HG03108 (cell line): ENCODE data around the gene SMG5.
"Not testable (repeated sequence)": the region's sequence is repeated elsewhere in the genome, so short reads cannot be mapped to it uniquely, and the experiment has no call there.

Experiments used
- ATAC-seq: cut with Tn5 transposase; IDR thresholded peaks from one replicate; pipeline ENCODE4 v1.9.1; 2021; ENCODE audit warnings: moderate library complexity; ENCODE audit not compliant: unreplicated experiment

The SMG5 gene, protein sequence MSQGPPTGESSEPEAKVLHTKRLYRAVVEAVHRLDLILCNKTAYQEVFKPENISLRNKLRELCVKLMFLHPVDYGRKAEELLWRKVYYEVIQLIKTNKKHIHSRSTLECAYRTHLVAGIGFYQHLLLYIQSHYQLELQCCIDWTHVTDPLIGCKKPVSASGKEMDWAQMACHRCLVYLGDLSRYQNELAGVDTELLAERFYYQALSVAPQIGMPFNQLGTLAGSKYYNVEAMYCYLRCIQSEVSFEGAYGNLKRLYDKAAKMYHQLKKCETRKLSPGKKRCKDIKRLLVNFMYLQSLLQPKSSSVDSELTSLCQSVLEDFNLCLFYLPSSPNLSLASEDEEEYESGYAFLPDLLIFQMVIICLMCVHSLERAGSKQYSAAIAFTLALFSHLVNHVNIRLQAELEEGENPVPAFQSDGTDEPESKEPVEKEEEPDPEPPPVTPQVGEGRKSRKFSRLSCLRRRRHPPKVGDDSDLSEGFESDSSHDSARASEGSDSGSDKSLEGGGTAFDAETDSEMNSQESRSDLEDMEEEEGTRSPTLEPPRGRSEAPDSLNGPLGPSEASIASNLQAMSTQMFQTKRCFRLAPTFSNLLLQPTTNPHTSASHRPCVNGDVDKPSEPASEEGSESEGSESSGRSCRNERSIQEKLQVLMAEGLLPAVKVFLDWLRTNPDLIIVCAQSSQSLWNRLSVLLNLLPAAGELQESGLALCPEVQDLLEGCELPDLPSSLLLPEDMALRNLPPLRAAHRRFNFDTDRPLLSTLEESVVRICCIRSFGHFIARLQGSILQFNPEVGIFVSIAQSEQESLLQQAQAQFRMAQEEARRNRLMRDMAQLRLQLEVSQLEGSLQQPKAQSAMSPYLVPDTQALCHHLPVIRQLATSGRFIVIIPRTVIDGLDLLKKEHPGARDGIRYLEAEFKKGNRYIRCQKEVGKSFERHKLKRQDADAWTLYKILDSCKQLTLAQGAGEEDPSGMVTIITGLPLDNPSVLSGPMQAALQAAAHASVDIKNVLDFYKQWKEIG

DNA sequence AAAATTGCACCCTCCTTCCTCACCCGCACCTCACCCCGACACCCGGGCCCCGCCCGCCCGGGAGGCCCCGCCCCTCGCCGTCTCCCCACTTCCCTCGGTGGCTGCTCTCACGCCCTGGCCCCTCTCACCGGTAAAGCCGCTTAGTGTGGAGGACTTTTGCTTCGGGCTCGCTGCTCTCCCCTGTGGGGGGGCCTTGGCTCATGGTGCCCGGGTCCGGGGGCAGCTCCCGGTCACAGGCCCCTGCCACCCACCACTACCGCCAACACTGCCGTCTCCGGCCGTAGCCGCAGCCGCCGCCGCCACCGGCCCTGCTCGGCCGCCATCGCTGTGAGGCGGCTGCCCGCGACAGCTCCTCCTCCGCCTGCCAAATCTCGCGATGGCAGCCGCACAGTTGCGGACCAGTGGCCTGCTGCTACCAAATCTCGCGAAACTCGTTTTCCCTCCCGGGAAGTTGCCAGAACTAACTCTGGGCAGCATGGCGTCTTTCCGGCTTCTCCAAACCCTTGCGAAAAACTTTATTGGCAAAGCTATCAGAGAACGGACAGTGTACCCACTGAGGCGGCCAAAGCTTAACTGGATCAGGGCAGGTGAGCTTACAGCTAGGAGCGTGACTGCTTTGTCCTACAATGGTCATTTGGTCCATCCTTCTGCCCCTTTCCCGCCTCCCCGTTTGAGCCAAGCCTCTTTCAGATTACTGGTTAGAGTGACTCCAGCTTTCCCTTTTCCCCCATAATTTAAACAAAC is at the start of gene SMG5:
Gene SMG5, minus strand, starts transcription at position 347 of the 744 bp plus-strand sequence. Its CDS starts 145 bp downstream, at position 202.
- peak; percentile 83 for ATAC-seq

- not testable (repeated sequence) for ATAC-seq
Observed at GRCh38 chr1:156323179-156323578, 40.6 kb upstream of the SMG5 start.

DNA sequence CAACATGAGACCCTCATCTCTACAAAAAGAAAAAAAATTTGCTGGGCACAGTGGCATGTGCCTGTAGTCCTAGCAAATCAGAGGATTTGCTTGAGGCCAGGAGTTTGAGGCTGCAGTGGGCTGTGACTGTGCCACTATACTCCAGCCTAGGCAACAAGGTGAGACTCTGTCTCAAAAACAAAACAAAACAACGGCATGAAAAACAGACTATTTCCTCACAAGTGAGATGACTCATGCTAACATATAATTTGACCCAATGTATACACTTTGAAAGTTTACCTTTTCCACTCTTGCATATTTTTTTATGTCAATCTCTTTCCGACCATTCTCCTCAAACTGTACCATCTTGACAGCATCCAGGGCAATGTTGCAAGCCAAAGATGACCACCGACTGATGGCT is 37.9 kb upstream of the SMG5 start:
- ATAC-seq, result no peak

DNA sequence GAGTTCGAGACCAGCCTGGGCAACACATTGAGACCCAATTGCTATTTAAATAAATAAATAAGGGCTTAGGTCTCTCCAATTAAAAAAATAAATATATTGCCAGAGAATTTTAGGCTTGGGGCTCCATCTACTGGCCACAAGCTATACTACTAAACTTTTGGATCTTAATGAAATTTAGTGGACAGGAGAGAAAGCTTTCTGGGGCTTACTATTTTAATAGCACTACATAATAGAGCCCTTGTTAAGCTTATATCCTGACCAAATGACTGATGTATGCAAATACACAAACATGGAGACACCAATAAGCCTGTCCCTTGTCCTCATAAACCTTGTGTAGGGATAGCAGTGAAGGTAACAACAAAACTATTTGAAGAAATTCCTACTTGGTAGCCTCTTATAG is 37.0 kb upstream of the SMG5 start:
- no peak for ATAC-seq

GRCh38 chr1:156316909-156317308 is 34.3 kb upstream of the SMG5 start:
- ATAC-seq, result no peak

DNA sequence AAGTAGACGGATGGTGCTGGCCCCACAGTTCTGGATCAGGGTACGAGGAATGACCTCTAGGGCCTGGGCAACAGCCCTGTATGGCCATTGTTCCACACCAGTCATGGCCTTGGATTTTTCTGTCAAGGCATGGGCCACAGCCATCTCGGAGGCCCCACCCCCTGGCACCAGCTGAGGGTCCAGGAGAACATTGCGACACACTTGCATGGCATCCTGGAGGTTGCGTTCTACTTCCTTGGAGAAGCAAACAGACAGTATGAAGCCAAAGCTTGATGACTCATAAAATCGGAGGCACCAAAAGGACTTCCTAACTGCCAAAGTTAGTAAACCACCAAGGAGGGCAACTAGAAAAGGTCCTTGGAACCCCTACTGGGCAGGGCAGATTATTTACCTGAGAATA is 28.3 kb upstream of the SMG5 start:
- ATAC-seq, result no peak

GRCh38 chr1:156308078-156308477 is 25.5 kb upstream of the SMG5 start:
- ATAC-seq, result no peak

GRCh38 chr1:156305215-156305614 is 22.6 kb upstream of the SMG5 start:
- no peak for ATAC-seq

- ATAC-seq, result no peak
Observed at GRCh38 chr1:156303241-156303640, 20.6 kb upstream of the SMG5 start.

DNA sequence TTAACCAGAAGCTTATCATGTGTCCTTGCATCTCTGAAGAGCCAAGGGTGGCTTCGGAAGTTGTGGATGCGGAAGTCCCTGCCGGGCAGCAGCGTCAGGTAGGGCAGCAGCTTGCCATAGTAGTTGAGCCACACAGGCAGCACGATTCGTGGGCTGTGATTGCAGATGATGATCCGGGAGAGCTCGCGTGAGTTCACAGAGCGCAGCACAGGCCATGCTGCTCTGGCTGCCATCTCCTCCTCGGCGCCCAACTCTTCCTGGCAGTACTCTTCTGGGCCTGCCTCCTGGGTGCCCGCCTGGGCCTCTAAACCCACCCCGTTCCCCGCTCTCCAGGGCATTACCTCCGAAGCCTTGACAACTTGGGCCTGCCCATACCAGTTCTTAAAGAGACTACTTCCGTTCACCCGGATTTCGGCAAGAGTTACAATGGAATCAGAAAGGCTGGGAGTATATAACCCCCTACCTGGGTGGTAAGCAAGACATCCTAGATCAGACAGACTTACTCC is 16.3 kb upstream of the SMG5 start, which contains the start of gene VHLL:
Gene VHLL, minus strand, starts transcription at position 456 of the 506 bp plus-strand sequence. Its CDS starts 118 bp downstream, at position 338.
- no peak for ATAC-seq

DNA sequence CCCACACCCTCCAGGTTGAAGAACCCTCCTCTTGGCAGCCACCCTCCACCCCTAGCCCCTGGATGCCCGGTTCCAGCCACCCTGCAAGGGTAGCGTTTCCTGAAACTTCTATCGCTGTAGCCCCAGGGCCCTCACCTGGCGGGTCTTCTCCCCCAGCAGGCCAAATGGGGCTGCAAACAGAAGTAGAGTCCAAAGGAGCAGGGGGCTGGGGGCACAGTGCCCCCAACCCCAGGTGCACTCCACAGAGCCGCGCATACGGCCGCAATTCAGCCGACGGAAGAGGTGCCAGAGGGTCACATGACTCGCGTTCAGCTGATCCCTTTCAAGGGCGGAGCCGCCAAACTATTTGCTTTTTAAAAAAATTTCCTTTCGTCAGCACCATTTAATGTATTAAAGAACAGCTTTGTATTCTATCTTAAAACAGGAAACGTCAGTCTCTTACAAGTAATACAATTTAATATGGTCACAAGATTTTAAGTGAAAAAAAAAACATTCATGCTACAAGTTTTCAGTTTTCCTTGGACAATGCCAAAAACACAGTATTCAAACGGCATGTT is 12.8 kb upstream of the SMG5 start, which contains the start of gene GLMP:
Gene GLMP, minus strand, starts transcription at position 289 of the 557 bp plus-strand sequence. Its CDS starts 34 bp downstream, at position 255.
- ATAC-seq, result no peak

DNA sequence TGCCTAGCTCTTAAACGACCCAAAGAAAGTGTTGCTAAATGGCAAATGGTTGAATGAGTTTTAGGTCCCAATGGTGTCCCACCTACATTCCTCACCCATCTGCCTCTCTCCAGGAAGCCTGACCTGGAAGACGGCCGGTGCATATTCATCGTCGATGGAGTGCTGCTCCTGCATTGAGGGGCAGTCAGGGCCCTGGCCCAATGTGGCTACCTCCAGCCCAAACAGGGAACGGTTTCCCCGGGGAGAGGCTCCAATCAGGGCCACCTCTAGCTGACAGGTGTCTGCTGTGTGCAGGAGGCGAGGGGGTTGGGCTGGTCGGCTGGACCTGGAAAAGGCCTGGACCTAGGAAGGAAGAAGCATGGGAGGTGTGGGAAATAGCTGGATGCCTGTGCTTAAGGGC is 11.3 kb upstream of the SMG5 start:
- no peak for ATAC-seq

DNA sequence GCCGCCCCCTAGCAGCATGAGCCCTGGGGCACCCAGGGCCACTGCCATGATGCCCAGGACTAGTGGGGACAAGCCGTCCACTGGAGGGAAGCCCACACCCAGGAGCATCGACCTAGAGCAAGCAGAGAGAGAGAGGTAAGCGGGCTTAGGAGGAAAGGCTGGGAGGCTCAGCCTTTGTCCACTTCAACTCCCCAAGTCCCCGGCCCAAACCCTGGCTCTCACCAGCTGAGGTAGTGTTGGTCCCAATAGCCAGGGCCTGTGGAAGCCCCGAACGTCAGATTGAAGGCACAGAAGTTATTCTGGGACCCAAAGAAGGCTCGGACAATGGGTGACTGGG is 10.4 kb upstream of the SMG5 start:
- ATAC-seq, result no peak

DNA sequence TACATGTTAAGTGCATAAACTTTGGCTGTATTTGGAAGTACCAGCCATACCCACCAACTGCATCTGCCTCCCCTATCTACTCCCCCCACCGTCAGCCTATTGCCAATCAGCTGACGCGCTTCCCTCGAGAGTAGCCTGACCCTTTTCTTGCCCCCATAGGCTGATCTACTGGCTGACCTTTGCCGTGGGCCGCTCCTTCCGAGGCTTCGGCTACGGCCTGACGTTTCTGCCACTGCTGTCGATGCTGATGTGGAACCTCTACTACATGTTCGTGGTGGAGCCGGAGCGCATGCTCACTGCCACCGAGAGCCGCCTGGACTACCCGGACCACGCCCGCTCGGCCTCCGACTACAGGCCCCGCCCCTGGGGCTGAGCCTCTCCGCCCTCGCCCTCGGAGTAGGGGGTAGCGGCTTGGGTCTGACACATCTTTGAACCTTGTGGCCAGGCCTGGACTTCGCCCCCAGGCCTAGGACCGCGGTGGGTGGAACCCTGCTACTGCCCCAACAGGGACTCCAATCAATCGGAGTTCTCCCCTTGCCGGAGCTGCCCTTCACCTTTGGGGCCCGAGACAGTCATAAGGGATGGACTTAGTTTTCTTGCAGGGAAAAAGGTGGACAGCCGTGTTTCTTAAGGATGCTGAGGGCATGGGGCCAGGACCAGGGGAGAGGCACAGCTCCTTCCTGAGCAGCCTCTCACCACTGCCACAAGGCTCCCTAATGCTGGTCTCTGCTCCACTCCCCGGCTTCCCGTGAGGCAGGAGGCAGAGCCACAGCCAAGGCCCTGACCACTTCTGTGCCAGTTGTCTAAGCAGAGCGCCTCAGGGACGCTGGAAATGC is 8.8 kb upstream of the SMG5 start:
- no peak for ATAC-seq

DNA sequence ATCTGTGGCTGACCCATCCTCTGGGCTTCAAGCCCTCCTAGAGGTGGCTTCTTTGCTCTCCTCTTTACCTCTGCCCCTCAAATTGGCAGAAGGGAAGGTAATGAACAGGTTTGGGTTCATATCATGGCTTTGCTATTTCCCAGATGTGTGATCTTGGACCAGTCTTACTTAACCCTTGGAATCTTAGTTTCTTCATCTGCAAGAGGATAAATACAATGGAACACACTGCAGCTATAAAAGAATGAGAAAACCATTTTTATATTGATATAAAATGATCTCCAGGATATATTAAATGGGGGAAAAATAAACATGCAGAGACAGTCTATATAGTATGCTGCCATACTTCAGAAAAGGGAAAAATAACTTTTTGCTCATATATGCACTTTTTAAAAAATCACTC is 7.2 kb upstream of the SMG5 start:
- ATAC-seq, result no peak

- no peak for ATAC-seq
Observed at GRCh38 chr1:156286061-156286460, 3.4 kb upstream of the SMG5 start.

DNA sequence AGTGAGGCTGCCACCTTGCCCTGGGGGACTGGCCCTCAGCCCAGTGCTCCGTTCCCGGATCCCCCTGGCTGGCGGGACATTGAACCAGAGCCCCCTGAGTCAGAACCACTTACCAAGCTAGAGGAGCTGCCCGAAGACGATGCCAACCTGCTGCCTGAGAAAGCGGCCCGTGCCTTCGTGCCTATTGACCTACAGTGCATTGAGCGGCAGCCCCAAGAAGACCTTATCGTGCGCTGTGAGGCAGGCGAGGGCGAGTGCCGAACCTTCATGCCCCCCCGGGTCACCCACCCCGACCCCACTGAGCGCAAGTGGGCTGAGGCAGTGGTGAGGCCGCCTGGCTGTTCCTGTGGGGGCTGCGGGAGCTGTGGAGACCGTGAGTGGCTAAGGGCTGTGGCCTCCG is 2.8 kb upstream of the SMG5 start:
- ATAC-seq, result no peak

GRCh38 chr1:156284757-156285156 is 2.1 kb upstream of the SMG5 start:
- no peak for ATAC-seq

DNA sequence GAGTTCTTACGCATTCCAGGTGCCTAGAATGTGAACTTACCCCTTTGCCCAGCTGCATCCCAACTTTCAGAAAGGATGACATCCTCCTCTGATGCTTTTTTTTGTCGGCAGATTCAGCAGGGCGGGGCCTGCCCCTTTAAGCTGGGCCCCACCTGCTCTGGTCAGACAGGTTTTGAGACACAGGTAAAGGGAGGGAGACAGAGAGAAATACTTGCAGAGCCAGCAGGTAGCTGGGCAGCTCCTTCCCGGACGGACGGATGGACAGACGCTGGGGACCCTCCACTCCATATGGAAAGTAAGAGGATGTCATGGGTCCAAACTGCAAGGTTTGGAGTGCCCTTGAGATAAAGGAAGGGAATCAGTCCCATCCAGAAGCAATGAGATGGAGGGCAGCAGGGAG is 1.5 kb upstream of the SMG5 start, which contains the start of gene TMEM79:
Gene TMEM79, plus strand, starts transcription at position 214 of the 400 bp plus-strand sequence. CDS start 902 bp downstream, outside the sequence.
- ATAC-seq, result no peak
